Mucosa of gallbladder (tissue), 1 donor: ENCODE measurements around the gene TM6SF1. TPM values are rescaled to one million over a fixed set of nuclear protein-coding genes. Genes with fewer than 3 reads are reported as not detected.

Experiments
- DNase-seq: peaks from one replicate; pipeline ENCODE4 v3.0.0-alpha.2; 2020; ENCODE audit warnings: low spot score
- total RNA-seq: library from RNA; stranded (reverse); gene quantifications from one replicate; pipeline ENCODE4 v1.2.1, GENCODE V29; 2021
- donor health status: DM: no; HTN: no; CAD: no.

Gene TM6SF1
- total RNA-seq, 1 donor from 2014 or later: 7.2 TPM

GRCh38 chr15:83174891-83175290 lies 67.4 kb downstream of the TM6SF1 start:
- no peak for DNase-seq

- no peak for DNase-seq
These were observed 70.9 kb downstream of the TM6SF1 start for GRCh38 chr15:83178390-83178789.

- no peak for DNase-seq
These were observed 71.5 kb downstream of the TM6SF1 start for GRCh38 chr15:83178869-83179325.

GRCh38 chr15:83185561-83185960 lies 78.1 kb downstream of the TM6SF1 start:
- no peak for DNase-seq

Other genes with a start within 250 kb of the TM6SF1 start
- gene HOMER2, start 154.9 kb upstream of the TM6SF1 start, total RNA-seq: 152 TPM
- 22.1 TPM for gene RAMAC, start 121.4 kb upstream of the TM6SF1 start, total RNA-seq
- 22.3 TPM for gene C15orf40, start 96.0 kb upstream of the TM6SF1 start, total RNA-seq
- gene BTBD1, start 40.4 kb upstream of the TM6SF1 start, total RNA-seq: 48.6 TPM
- 30.3 TPM for gene HDGFL3, start 100.2 kb downstream of the TM6SF1 start, total RNA-seq
- not detected for gene BNC1, start 177.0 kb downstream of the TM6SF1 start, total RNA-seq